H9 (cell line): ENCODE data around the gene VAMP2. TPM values are rescaled to one million over a fixed set of nuclear protein-coding genes. Genes with fewer than 3 reads are reported as not detected.

Source experiments
- DNase-seq: peaks from one replicate; pipeline ENCODE4 v3.0.0-alpha.2; 2017
- H2AFZ ChIP-seq: one replicate; pipeline ENCODE4 v1.6.1; 2013; ENCODE audit warnings: mild to moderate bottlenecking, low read length, control low read depth, moderate library complexity
- H2AK5ac ChIP-seq: 2 replicates; pipeline ENCODE4 v1.6.1; 2013; ENCODE audit warnings: low read length, control low read depth, mixed read lengths; ENCODE audit not compliant: insufficient read length
- H2BK120ac ChIP-seq: one replicate; pipeline ENCODE4 v1.6.1; 2013; ENCODE audit warnings: low read depth, mild to moderate bottlenecking, low read length, control low read depth, inconsistent platforms; ENCODE audit not compliant: poor library complexity, severe bottlenecking
- H2BK12ac ChIP-seq: 2 replicates; pipeline ENCODE4 v1.6.1; 2013; ENCODE audit warnings: low read length, control low read depth, mixed read lengths, low read depth; ENCODE audit not compliant: insufficient read length
- H2BK15ac ChIP-seq: 2 replicates; pipeline ENCODE4 v1.6.1; 2013; ENCODE audit warnings: low read depth, low read length, control low read depth
- H2BK20ac ChIP-seq: one replicate; pipeline ENCODE4 v1.6.1; 2013; ENCODE audit warnings: low read depth, mild to moderate bottlenecking, low read length, control low read depth, inconsistent platforms; ENCODE audit not compliant: poor library complexity, severe bottlenecking
- H2BK5ac ChIP-seq: 2 replicates; pipeline ENCODE4 v1.6.1; 2013; ENCODE audit warnings: low read length, control low read depth, mixed read lengths; ENCODE audit not compliant: insufficient read length
- H3K14ac ChIP-seq: 2 replicates; pipeline ENCODE4 v1.6.1; 2013; ENCODE audit warnings: low read length, control low read depth; ENCODE audit not compliant: insufficient read depth
- H3K18ac ChIP-seq: 2 replicates; pipeline ENCODE4 v1.6.1; 2013; ENCODE audit warnings: low read depth, mild to moderate bottlenecking, mixed read lengths, low read length, control low read depth; ENCODE audit not compliant: insufficient read length
- H3K23ac ChIP-seq: 2 replicates; pipeline ENCODE4 v1.6.1; 2013; ENCODE audit warnings: low read length, control low read depth, mixed read lengths, low read depth; ENCODE audit not compliant: insufficient read length
- H3K23me2 ChIP-seq: 2 replicates; pipeline ENCODE4 v1.6.1; 2013; ENCODE audit warnings: low read depth, mild to moderate bottlenecking, mixed read lengths, low read length, control low read depth; ENCODE audit not compliant: insufficient read length, poor library complexity, severe bottlenecking
- H3K27ac ChIP-seq: 2 replicates; pipeline ENCODE4 v1.5.1; 2013; ENCODE audit warnings: low read length, control low read depth, mixed read lengths, low read depth; ENCODE audit not compliant: insufficient read length
- H3K27me3 ChIP-seq: 2 replicates; pipeline ENCODE4 v1.6.1; 2013; ENCODE audit warnings: low read length, control low read depth, inconsistent platforms; ENCODE audit not compliant: insufficient read depth
- H3K4ac ChIP-seq: 2 replicates; pipeline ENCODE4 v1.6.1; 2013; ENCODE audit warnings: low read depth, mild to moderate bottlenecking, control low read depth, inconsistent platforms, low read length, moderate library complexity
- H3K4me1 ChIP-seq: 2 replicates; pipeline ENCODE4 v1.6.1; 2013; ENCODE audit warnings: low read length, control low read depth, inconsistent platforms; ENCODE audit not compliant: insufficient read depth
- H3K4me2 ChIP-seq: 2 replicates; pipeline ENCODE4 v1.6.1; 2013; ENCODE audit warnings: low read length, control low read depth, mixed read lengths; ENCODE audit not compliant: insufficient read length, insufficient read depth
- H3K56ac ChIP-seq: 2 replicates; pipeline ENCODE4 v1.6.1; 2013; ENCODE audit warnings: low read depth, mild to moderate bottlenecking, mixed read lengths, low read length, control low read depth; ENCODE audit not compliant: insufficient read length
- H3K79me1 ChIP-seq: 2 replicates; pipeline ENCODE4 v1.6.1; 2013; ENCODE audit warnings: low read depth, mild to moderate bottlenecking, moderate library complexity, low read length, control low read depth, inconsistent platforms; ENCODE audit not compliant: insufficient read depth, poor library complexity, severe bottlenecking
- H3K79me2 ChIP-seq: 2 replicates; pipeline ENCODE4 v1.6.1; 2013; ENCODE audit warnings: low read length, control low read depth, inconsistent platforms; ENCODE audit not compliant: insufficient read depth
- H3K9ac ChIP-seq: 2 replicates; pipeline ENCODE4 v1.6.1; 2013; ENCODE audit warnings: low read length, control low read depth, mixed read lengths; ENCODE audit not compliant: insufficient read length; ENCODE audit errors: extremely low read depth
- H3K9me3 ChIP-seq: one replicate; pipeline ENCODE4 v1.6.1; 2013; ENCODE audit warnings: low read depth, low read length, inconsistent platforms; ENCODE audit not compliant: control insufficient read depth
- H3T11ph ChIP-seq: one replicate; pipeline ENCODE4 v1.6.1; 2013; ENCODE audit warnings: mild to moderate bottlenecking, low read length, control low read depth, inconsistent platforms
- H4K20me1 ChIP-seq: one replicate; pipeline ENCODE4 v1.6.1; 2013; ENCODE audit not compliant: control insufficient read depth, insufficient read length, insufficient read depth
- H4K5ac ChIP-seq: 2 replicates; pipeline ENCODE4 v1.6.1; 2013; ENCODE audit warnings: low read depth, mild to moderate bottlenecking, mixed read lengths, low read length, control low read depth; ENCODE audit not compliant: insufficient read length
- H4K8ac ChIP-seq: replicated peaks from 2 replicates; pipeline ENCODE4 v1.6.1; 2013; ENCODE audit warnings: low read length, control low read depth, mixed read lengths, low read depth; ENCODE audit not compliant: insufficient read length
- H4K91ac ChIP-seq: 2 replicates; pipeline ENCODE4 v1.6.1; 2013; ENCODE audit warnings: low read depth, mild to moderate bottlenecking, moderate library complexity, mixed read lengths, low read length, control low read depth; ENCODE audit not compliant: insufficient read length
- H3K27ac Mint-ChIP-seq, 3 experiments: 2 replicates in 2 of 3; 3 replicates in 1 of 3; pipeline ENCODE4 v1.8.0; 2020 to 2021; ENCODE audit warnings: mixed read lengths in 3 of 3, mild to moderate bottlenecking in 1 of 3, moderate library complexity in 1 of 3
- H3K27me3 Mint-ChIP-seq: 2 replicates; pipeline ENCODE4 v1.8.0; 2021; ENCODE audit warnings: low read depth, mild to moderate bottlenecking, moderate library complexity, mixed read lengths
- H3K36me3 Mint-ChIP-seq, 3 experiments: 2 replicates in 2 of 3; 3 replicates in 1 of 3; pipeline ENCODE4 v1.8.0; 2020 to 2021; ENCODE audit warnings: low read depth in 3 of 3, mixed read lengths in 3 of 3; ENCODE audit not compliant: insufficient read depth in 1 of 3
- H3K4me1 Mint-ChIP-seq, 2 experiments: 2 replicates each; pipeline ENCODE4 v1.8.0; 2020; ENCODE audit warnings: mixed read lengths in 2 of 2
- H3K4me3 Mint-ChIP-seq, 2 experiments: 2 replicates in 1 of 2; 3 replicates in 1 of 2; pipeline ENCODE4 v1.8.0; 2020 to 2021; ENCODE audit warnings: mild to moderate bottlenecking in 2 of 2, mixed read lengths in 2 of 2, moderate library complexity in 1 of 2
- H3K9me3 Mint-ChIP-seq, 2 experiments: 2 replicates in 1 of 2; 3 replicates in 1 of 2; pipeline ENCODE4 v1.8.0; 2020; ENCODE audit warnings: mild to moderate bottlenecking in 2 of 2, mixed read lengths in 2 of 2, moderate library complexity in 1 of 2
- CTCF ChIP-seq: fragments of 200-600 bp; sonication (generic); conservative IDR thresholded peaks from 3 replicates; pipeline ENCODE4 v1.8.0; 2021; ENCODE audit warnings: antibody characterized with exemption, mild to moderate bottlenecking
- whole genome bisulfite sequencing: extraction: QIAGEN DNeasy Blood & Tissue Kit; methylation state at CpG from one replicate; pipeline ENCODE4 v1.1.7; 2013; ENCODE audit warnings: missing lambda C conversion rate, low lambda C conversion rate, mixed read lengths; ENCODE audit not compliant: insufficient read length; ENCODE audit errors: extremely low coverage; 5-methylcytosine and 5-hydroxymethylcytosine counted together
- total RNA-seq: library from RNA; stranded (reverse); gene quantifications from 2 replicates; pipeline ENCODE4 v1.2.1, GENCODE V29; 2021

Gene VAMP2
- total RNA-seq, 1 experiment from 2014 or later: 22.8 TPM

- Histone ChIP-seq H3K4me2 (peak overlapping the region; percentile 66), H2AK5ac (no peak overlapping the region), H3K23ac (no peak overlapping the region), H4K8ac (no peak overlapping the region), H3K14ac (no peak overlapping the region; the same call in 1 of the 2 replicates), H4K20me1 (no peaks in the 10 kb centered on the region), H3K18ac (no peak overlapping the region), H4K91ac (no peak overlapping the region), H3K79me1 (no peaks in the 10 kb centered on the region), H3K27me3 (peaks cover 34% of the 10 kb centered on the region), H3K4me1 (no peaks in the 10 kb centered on the region; the same call in 1 of the 2 replicates), H3T11ph (no peak overlapping the region), H2BK12ac (no peak overlapping the region), H3K9me3 (no peaks in the 10 kb centered on the region), H2BK120ac (no peak overlapping the region), H2BK5ac (no peak overlapping the region), H2BK15ac (no peak overlapping the region), H3K79me2 (no peaks in the 10 kb centered on the region), H3K9ac (no peak overlapping the region), H4K5ac (no peak overlapping the region), H3K27ac (no peak overlapping the region), H3K56ac (no peak overlapping the region), H2BK20ac (no peak overlapping the region), H3K23me2 (peaks cover 53% of the 10 kb centered on the region), H2AFZ (no peak overlapping the region), H3K4ac (no peak overlapping the region)
- Mint-ChIP-seq H3K4me3 (peak overlapping the region; percentile 91 to 93), H3K36me3 (no peaks in the 10 kb centered on the region; a peak in 2 of 7 replicates), H3K27ac (peak overlapping the region in 1 of 3 experiments; percentile 50; a peak in 1 of 7 replicates), H3K27me3 (peaks cover 82% of the 10 kb centered on the region), H3K4me1 (peaks cover 43 to 47% of the 10 kb centered on the region in 2 experiments), H3K9me3 (peaks cover 4 to 12% of the 10 kb centered on the region in 2 experiments; a peak in 4 of 5 replicates)
- WGBS: no CpG with 5 or more reads among the region's 55 CpGs
- DNase-seq: peak; percentile 63
- no peak for TF ChIP-seq CTCF
These were observed 39.6 kb downstream of the VAMP2 start for GRCh38 chr17:8122924-8123694.
